ENCODE data around the gene DAPL1. TPM values are rescaled to one million over a fixed set of nuclear protein-coding genes. Genes with fewer than 3 reads are reported as not detected.

DAPL1 gene
- polyA plus RNA-seq, 1 of the 3 experiments (the other 2 are of a cell fraction) = not detected

- no peak overlapping the region for H3K27ac ChIP-seq (ENCODE audit: low read depth in 2 of 2, low read length in 1 of 2)
- H3K4me1 ChIP-seq (ENCODE audit: control insufficient read depth in 1 of 2, insufficient read depth in 2 of 2, low read depth in 1 of 2, low read length in 1 of 2) = no peaks in the 10 kb centered on the region
- CTCF ChIA-PET = interaction anchor here (1.1 to 10.5 kb wide), 2 partner anchors 11 to 732 kb away, joined by 3 to 94 read pairs; no protein-coding TSS in a partner anchor
- H3K9me2 ChIP-seq = no peaks in the 10 kb centered on the region
- H3K9ac ChIP-seq = no peak overlapping the region
- no peak overlapping the region for H2AFZ ChIP-seq (ENCODE audit: low read depth)
- no peaks in the 10 kb centered on the region for H3F3A ChIP-seq (replicated peaks; ENCODE audit: insufficient read depth)
- H3K9me3 ChIP-seq = no peaks in the 10 kb centered on the region
- no peaks in the 10 kb centered on the region for H4K20me1 ChIP-seq (ENCODE audit: insufficient read depth)
- DNase-seq = no peak
- H3K36me3 ChIP-seq (replicated peaks in 1 of 2; ENCODE audit: control insufficient read depth in 1 of 2, insufficient read depth in 2 of 2, low read length in 1 of 2) = no peaks in the 10 kb centered on the region
- POLR2A ChIA-PET = no interaction called here
- no peak overlapping the region for H3K4me3 ChIP-seq (ENCODE audit: low read depth in 2 of 2, low read length in 1 of 2)
- TF ChIP-seq REST (IDR thresholded peaks at IDR 0.05; ENCODE audit: low read depth, low read length) = no peak
- no peak for TF ChIP-seq FOXM1 (IDR thresholded peaks at IDR 0.05; ENCODE audit: low read depth)
- no peak for TF ChIP-seq MAX (IDR thresholded peaks at IDR 0.05; ENCODE audit: low read depth)
- TF ChIP-seq NRF1 (IDR thresholded peaks at IDR 0.05; ENCODE audit: low read depth, low read length) = no peak
- TF ChIP-seq TAF1 (IDR thresholded peaks at IDR 0.05; ENCODE audit: borderline replicate concordance, low read depth, low read length) = no peak
- no peak for TF ChIP-seq RAD21 (IDR thresholded peaks at IDR 0.05; ENCODE audit: low read length)
- no peak for TF ChIP-seq CHD2 (IDR thresholded peaks at IDR 0.05; ENCODE audit: low read length, partially characterized antibody)
- TF ChIP-seq ELF1 (IDR thresholded peaks at IDR 0.05) = no peak
- TF ChIP-seq, protein P1, sequence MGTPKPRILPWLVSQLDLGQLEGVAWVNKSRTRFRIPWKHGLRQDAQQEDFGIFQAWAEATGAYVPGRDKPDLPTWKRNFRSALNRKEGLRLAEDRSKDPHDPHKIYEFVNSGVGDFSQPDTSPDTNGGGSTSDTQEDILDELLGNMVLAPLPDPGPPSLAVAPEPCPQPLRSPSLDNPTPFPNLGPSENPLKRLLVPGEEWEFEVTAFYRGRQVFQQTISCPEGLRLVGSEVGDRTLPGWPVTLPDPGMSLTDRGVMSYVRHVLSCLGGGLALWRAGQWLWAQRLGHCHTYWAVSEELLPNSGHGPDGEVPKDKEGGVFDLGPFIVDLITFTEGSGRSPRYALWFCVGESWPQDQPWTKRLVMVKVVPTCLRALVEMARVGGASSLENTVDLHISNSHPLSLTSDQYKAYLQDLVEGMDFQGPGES (IDR thresholded peaks at IDR 0.05; ENCODE audit: low read depth, low read length) = no peak
- TF ChIP-seq JUND (IDR thresholded peaks at IDR 0.05) = no peak
- no peak for TF ChIP-seq ZBTB33 (IDR thresholded peaks at IDR 0.05; ENCODE audit: borderline replicate concordance, low read depth)
- no peak for TF ChIP-seq TCF12 (IDR thresholded peaks at IDR 0.05)
- no peaks in the 10 kb centered on the region for H3K79me2 ChIP-seq (ENCODE audit: insufficient read depth)
- H3K4me2 ChIP-seq = no peak overlapping the region
- H3K27me3 ChIP-seq (ENCODE audit: insufficient read depth) = no peaks in the 10 kb centered on the region
These were observed 28.6 kb upstream of the DAPL1 start for GRCh38 chr2:158766524-158766923.
